ENCODE data around the gene CD300E.

DNA sequence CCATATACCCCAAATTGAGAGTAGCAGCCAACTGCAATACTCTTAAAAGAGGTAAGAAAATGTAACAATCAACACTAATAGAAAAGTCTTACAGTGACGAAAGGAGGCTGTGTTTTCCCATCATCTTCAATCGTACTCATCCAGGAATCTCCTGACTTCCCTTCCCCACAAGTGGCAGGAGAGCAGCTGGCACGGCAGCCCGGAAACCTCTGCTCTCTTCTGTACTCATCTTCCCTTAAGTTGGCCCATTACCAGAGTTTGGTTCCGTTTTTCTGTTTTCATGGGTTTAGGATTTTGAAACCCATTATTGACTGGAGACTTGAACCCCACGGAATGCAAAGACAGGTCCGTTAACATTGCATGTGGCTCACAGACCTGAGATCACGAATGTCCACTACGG lies 44.6 kb downstream of the CD300E start:
- TF ChIP-seq EZH2 (IDR thresholded peaks at IDR 0.05; ENCODE audit: borderline replicate concordance, low read depth, low read length, poor library complexity, severe bottlenecking) (no peak), CTCF (conservative IDR thresholded peaks at IDR 0.05; ENCODE audit: low read depth, low read length) (no peak)

Measured in A673 (cell line).